Kidney (tissue), 14 donors: ENCODE measurements around the gene BMF. TPM values are rescaled to one million over a fixed set of nuclear protein-coding genes. Genes with fewer than 3 reads are reported as not detected.
A peak's percentile ranks its signal among the peaks of the same experiment; 100 is the strongest.

ENCODE experiments used
- DNase-seq, 5 donors: peaks; one replicate each; pipeline ENCODE4 v3.0.0-alpha.2; 2013 to 2020
- FAIRE-seq: peaks from 2 replicates; lab custom pipeline; 2012; peaks lifted over from hg19 to GRCh38; lab: Jason Lieb, UNC
- H3K27ac ChIP-seq, 2 donors: one replicate each; pipeline ENCODE4 v1.7.0; 2013; ENCODE audit warnings: low read depth in 2 of 2, low read length in 2 of 2, inconsistent platforms in 1 of 2
- H3K27me3 ChIP-seq: one replicate; pipeline ENCODE4 v1.7.1; 2013; ENCODE audit warnings: low read length, inconsistent platforms; ENCODE audit not compliant: control insufficient read depth, insufficient read depth
- H3K36me3 ChIP-seq, 3 donors: one replicate each; pipeline versions ENCODE4 v1.7.0 to v1.7.1; 2013; ENCODE audit warnings: low read length in 3 of 3, control low read depth in 1 of 3, inconsistent platforms in 1 of 3; ENCODE audit not compliant: insufficient read depth in 3 of 3, control insufficient read depth in 2 of 3
- H3K4me1 ChIP-seq, 3 donors: one replicate each; pipeline versions ENCODE4 v1.7.0 to v1.7.1; 2013; ENCODE audit warnings: low read length in 3 of 3, inconsistent platforms in 1 of 3, low read depth in 1 of 3; ENCODE audit not compliant: control insufficient read depth in 2 of 3, insufficient read depth in 2 of 3
- H3K4me3 ChIP-seq, 3 donors: one replicate each; pipeline versions ENCODE4 v1.7.0 to v1.8.1; 2013; ENCODE audit warnings: low read length in 3 of 3, control low read depth in 1 of 3, inconsistent platforms in 1 of 3
- H3K9ac ChIP-seq, 3 donors: one replicate each; pipeline versions ENCODE4 v1.7.0 to v1.7.1; 2013; ENCODE audit warnings: low read length in 3 of 3, control low read depth in 1 of 3, inconsistent platforms in 1 of 3
- H3K9me3 ChIP-seq, 3 donors: one replicate each; pipeline versions ENCODE4 v1.7.0 to v1.7.1; 2013; ENCODE audit warnings: low read length in 3 of 3, control low read depth in 1 of 3, inconsistent platforms in 1 of 3; ENCODE audit not compliant: control insufficient read depth in 2 of 3, insufficient read depth in 1 of 3
- intact Hi-C: fragments of 100-400 bp; cut with DNase I; formaldehyde crosslinking; loops from one replicate; pipeline ENCODE4 v1.11.1; 2022
- polyA plus RNA-seq: library from polyadenylated mRNA; stranded (reverse); fragments of 350-450 nt; fragmentation: Illumina TruSeq; extraction: RNeasy Lipid Tissue Mini Kit (QIAGEN cat#74804); gene quantifications from one replicate; pipeline ENCODE4 v1.2.3, GENCODE V29; 2014; ENCODE audit warnings: low read depth, low replicate concordance; ENCODE audit not compliant: insufficient read depth
- total RNA-seq: library from RNA; stranded (reverse); fragmentation: NEBNext Ultra II Directional; extraction: Animal tissue kit (Norgen Biotek cat#: 25700); gene quantifications from one replicate; pipeline ENCODE4 v1.2.1, GENCODE V29; 2021
- TF ChIP-seq, protein P1 (sequence below): IDR thresholded peaks from 3 replicates; pipeline ENCODE4 v1.5.1; 2012; ENCODE audit warnings: mild to moderate bottlenecking, moderate library complexity, borderline replicate concordance; ENCODE audit not compliant: insufficient read depth; ENCODE audit errors: extremely low read depth
- donor health status: control.
- donor health status: control.
- donor health status: control.
- donor health status: control.
- donor health status: control.
- donor health status: DM: yes; HTN: yes; CAD: no.
- donor health status: Normal renal cell carcinoma (clear cell type).

Gene BMF
- total and polyA plus RNA-seq, 2 donors from 2014 or later = 3.6 to 19.7 TPM

DNA sequence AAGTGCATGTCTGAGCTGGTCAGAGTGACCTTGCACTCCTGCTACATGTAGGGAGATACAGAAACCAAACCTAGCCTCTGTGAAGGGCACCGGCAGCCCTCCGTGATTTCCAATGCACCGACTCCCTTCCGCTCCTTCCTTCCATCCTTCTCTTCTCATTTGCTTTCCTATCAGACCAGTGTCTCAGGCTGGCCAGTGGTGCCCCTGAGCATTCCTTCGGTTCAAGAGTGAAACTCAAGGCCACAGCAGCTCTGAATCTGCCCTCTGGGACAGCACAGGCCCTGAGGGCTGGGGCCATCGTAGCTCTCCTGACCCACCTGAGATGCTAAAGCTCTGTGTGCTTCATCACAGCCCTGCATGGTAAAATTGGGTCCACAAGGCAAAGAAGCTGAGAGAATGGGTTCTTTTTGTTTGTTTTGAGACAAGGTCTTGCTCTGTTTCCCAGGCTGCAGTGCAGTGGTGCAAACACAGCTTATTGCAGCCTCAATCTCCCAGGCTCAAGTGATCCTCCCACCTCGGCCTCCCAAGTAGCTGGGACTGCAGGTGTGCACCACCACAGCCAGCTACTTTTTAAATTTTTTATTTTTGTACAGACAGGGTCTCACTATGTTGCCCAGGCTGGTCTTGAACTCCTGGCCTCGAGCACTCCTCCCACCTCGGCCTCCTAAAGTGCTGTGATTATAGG, 2.3 kb upstream of the BMF start:
- intact Hi-C loops = loop anchor here (10.0 kb wide), 1 partner anchor 66 kb away; no protein-coding TSS in a partner anchor

DNA sequence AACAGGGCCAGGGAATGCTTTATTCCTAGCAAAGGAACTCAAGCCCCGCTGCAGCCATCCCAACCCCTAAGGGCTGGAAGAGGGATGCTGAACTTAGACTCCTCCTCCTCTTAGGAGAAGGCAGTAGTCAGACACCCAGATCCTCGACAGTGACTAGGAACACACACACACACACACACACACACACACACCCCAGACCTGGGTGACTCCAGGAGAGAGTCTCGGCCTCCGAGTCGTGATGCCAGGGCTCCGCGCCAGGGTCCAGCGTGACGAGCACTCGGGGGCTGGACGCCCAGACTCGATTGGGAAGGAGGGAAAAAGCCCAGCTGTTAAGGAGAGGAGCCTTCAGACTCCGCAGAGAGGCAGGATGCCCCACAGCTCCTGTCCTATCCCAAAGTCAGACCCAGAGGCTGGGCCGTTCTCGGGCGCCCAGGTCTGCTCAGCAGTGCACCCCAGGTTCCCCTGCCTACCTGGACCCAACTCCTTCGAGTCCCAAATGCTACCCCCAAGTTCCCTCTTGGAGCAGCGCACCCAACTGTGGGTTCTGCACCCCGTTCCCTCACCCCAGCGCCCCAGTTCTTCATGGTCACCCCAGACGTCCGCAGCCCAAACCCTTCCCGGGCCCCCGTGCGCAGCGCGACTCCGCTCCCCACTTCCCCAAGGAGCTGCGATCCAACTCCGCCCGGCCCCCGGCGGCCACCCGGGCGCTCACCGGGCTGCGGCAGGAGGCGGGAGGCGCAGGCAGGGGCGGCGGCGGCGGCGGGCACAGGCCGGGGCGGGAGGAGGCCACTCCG, 421 bp downstream of the BMF start:
- intact Hi-C loops = no loop called here
- H3K36me3 ChIP-seq = no peaks in the 10 kb centered on the region
- peaks cover 5 to 42% (median 17%) of the 10 kb centered on the region in 3 donors for H3K4me1 ChIP-seq
- no peaks in the 10 kb centered on the region for H3K27me3 ChIP-seq
- H3K27ac ChIP-seq = peak overlapping the region; percentile 35 to 68
- H3K9me3 ChIP-seq = no peaks in the 10 kb centered on the region
- H3K4me3 ChIP-seq = peak overlapping the region; percentile 68 to 79 (median 76)
- FAIRE-seq (no peak), DNase-seq (peak in 3 of 5 donors; percentile 49 to 82 (median 75))
- TF ChIP-seq, protein P1, sequence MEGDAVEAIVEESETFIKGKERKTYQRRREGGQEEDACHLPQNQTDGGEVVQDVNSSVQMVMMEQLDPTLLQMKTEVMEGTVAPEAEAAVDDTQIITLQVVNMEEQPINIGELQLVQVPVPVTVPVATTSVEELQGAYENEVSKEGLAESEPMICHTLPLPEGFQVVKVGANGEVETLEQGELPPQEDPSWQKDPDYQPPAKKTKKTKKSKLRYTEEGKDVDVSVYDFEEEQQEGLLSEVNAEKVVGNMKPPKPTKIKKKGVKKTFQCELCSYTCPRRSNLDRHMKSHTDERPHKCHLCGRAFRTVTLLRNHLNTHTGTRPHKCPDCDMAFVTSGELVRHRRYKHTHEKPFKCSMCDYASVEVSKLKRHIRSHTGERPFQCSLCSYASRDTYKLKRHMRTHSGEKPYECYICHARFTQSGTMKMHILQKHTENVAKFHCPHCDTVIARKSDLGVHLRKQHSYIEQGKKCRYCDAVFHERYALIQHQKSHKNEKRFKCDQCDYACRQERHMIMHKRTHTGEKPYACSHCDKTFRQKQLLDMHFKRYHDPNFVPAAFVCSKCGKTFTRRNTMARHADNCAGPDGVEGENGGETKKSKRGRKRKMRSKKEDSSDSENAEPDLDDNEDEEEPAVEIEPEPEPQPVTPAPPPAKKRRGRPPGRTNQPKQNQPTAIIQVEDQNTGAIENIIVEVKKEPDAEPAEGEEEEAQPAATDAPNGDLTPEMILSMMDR = no peak
- peak overlapping the region; percentile 35 to 65 (median 57) for H3K9ac ChIP-seq

More for the DNA sequence above, 2.3 kb upstream of the BMF start:
- Histone ChIP-seq H3K9ac (no peak overlapping the region), H3K4me1 (peaks cover 0 to 22% (median 2%) of the 10 kb centered on the region in 3 donors), H3K27ac (no peak overlapping the region), H3K4me3 (no peak overlapping the region), H3K36me3 (no peaks in the 10 kb centered on the region), H3K27me3 (no peaks in the 10 kb centered on the region), H3K9me3 (no peaks in the 10 kb centered on the region)
- DNase-seq = peak in 1 of 5 donors; percentile 39
- no peak for FAIRE-seq
- TF ChIP-seq, protein P1 = no peak

DNA sequence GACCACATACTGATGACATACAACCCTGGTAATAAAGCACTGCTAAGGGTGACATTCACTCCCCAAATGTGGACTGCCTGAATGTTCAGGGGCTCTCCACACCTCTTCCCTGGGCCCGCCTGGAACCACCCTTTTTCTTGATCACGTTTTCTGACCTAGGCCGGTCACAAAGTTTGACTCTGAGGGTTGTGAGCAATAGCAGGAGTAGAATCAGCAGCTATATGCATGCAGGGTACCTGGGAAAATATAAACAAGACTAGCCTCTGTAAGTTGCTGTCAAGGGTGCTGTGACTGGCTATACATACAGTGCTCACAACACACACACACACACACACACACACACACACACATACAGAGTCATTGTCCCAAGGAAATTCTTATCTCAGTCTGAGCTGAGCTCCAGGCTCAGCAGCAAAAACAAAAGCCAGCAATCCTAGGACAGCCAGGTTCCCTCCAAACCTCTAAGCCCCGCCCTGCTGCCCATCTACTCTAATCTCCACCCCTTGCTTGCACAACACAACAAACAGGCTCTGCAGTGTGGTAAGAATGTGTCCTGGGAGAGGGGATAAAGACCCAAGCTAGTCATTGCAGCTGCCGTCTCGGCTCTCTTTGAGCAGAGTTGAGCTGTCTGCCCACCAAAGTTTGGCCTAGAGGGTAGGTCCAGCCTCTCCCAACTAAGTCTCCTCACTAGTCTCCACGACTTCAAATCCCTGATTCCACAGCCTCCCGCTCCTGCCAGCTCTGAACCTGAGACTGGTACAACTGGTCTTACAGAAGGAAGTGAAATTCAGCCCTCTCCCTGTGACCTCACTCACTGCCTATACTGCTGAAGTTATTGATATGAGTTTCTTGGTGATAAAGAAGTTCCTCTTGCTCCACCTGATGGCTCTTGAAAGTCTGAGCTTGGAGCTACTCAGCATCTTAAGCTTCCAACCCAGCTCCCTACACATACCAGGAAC, 2.2 kb downstream of the BMF start:
- FAIRE-seq = no peak
- TF ChIP-seq, protein P1 = no peak
- peak in 3 of 5 donors; percentile 62 to 72 (median 65) for DNase-seq
- no peaks in the 10 kb centered on the region for H3K27me3 ChIP-seq
- no peaks in the 10 kb centered on the region for H3K36me3 ChIP-seq
- H3K4me1 ChIP-seq = peaks cover 11 to 56% (median 30%) of the 10 kb centered on the region in 3 donors
- no peak overlapping the region for H3K9ac ChIP-seq
- intact Hi-C loops = no loop called here
- peak overlapping the region in 1 of 2 donors; percentile 59 for H3K27ac ChIP-seq
- no peak overlapping the region for H3K4me3 ChIP-seq
- H3K9me3 ChIP-seq = no peaks in the 10 kb centered on the region
